PC-9 (cell line): ENCODE data around the gene PMIS2.

Source experiments
- CTCF ChIP-seq: fragments of 200-600 bp; sonication (generic); conservative IDR thresholded peaks from 2 replicates; pipeline ENCODE4 v1.6.1; 2017; ENCODE audit warnings: mixed run types, antibody characterized with exemption, mild to moderate bottlenecking, moderate library complexity
- EZH2 ChIP-seq: fragments of 200-600 bp; sonication (generic); IDR thresholded peaks from 2 replicates; pipeline ENCODE4 v1.8.0; 2017; ENCODE audit warnings: antibody characterized with exemption, low read depth

GRCh38 chr19:35607661-35608060 lies 21.7 kb downstream of the PMIS2 start:
- no peak for TF ChIP-seq EZH2
- TF ChIP-seq CTCF: no peak
